Vagina (tissue), 2 donors: Measurements from ENCODE around the gene KCTD14.

ENCODE experiments used
- POLR2A ChIP-seq, 2 donors: fragments of 450-650 bp; IDR thresholded peaks; one replicate each; pipeline ENCODE4 v1.6.1; 2017; ENCODE audit warnings: antibody characterized with exemption in 2 of 2, mild to moderate bottlenecking in 2 of 2, moderate library complexity in 2 of 2
- TF ChIP-seq, protein P1 (sequence below), 3 experiments: fragments of 450-650 bp in 2 of 3; fragments of 200-600 bp in 1 of 3; sonication (generic) in 1 of 3; IDR thresholded peaks; one replicate each; pipeline ENCODE4 v1.5.1; 2017 to 2019; ENCODE audit warnings: antibody characterized with exemption in 3 of 3, mild to moderate bottlenecking in 2 of 3, moderate library complexity in 2 of 3

DNA sequence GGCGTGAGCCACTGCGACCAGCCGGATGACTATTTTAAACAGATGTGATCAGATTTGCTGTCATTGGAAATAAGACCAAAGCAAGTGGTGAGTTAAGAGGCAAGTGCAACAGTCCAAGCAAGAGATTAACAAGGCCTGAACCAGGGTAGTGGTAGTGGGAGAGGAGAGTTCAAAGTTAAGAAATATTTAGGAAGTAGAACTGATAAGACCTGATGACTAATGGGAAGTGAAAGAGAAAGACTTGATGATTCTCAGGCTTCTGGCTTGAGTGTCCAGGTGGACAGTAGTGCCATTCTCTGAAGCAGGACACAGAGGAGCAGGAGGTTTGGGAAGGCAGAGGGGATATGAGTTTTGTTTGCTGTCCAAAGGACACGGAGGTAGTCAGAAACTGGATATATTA lies 49.4 kb upstream of the KCTD14 start:
- TF ChIP-seq POLR2A (IDR thresholded peaks at IDR 0.05) = no peak
- TF ChIP-seq, protein P1, sequence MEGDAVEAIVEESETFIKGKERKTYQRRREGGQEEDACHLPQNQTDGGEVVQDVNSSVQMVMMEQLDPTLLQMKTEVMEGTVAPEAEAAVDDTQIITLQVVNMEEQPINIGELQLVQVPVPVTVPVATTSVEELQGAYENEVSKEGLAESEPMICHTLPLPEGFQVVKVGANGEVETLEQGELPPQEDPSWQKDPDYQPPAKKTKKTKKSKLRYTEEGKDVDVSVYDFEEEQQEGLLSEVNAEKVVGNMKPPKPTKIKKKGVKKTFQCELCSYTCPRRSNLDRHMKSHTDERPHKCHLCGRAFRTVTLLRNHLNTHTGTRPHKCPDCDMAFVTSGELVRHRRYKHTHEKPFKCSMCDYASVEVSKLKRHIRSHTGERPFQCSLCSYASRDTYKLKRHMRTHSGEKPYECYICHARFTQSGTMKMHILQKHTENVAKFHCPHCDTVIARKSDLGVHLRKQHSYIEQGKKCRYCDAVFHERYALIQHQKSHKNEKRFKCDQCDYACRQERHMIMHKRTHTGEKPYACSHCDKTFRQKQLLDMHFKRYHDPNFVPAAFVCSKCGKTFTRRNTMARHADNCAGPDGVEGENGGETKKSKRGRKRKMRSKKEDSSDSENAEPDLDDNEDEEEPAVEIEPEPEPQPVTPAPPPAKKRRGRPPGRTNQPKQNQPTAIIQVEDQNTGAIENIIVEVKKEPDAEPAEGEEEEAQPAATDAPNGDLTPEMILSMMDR (IDR thresholded peaks at IDR 0.05) = no peak
